Endothelial cell of umbilical vein (primary cell): Measurements from ENCODE around the gene CRYZL1. TPM values are rescaled to one million over a fixed set of nuclear protein-coding genes. Genes with fewer than 3 reads are reported as not detected.

ENCODE experiments used
- BruUV-seq: library from RNA; stranded (reverse); fragments of 400-500 nt; replicated peaks from 2 replicates; lab custom pipeline; 2021; lab: Mats Ljungman, UMichigan
- CTCF ChIA-PET: fragments of 300-600, 350-600 bp; sonication (Branson Sonifier 250); formaldehyde crosslinking; loops from one replicate; lab custom pipeline; 2021; ENCODE audit warnings: antibody characterized with exemption, inconsistent platforms; lab: Charles Lee
- POLR2A ChIA-PET: fragments of 300-600, 350-600 bp; sonication (Branson Sonifier 250); formaldehyde crosslinking; loops from one replicate; lab custom pipeline; 2021; ENCODE audit warnings: antibody characterized with exemption, inconsistent platforms; lab: Charles Lee
- DNase-seq: peaks from one replicate; pipeline ENCODE4 v3.0.0-alpha.2; 2011; ENCODE audit warnings: low read depth, low spot score
- FAIRE-seq: peaks from 2 replicates; lab custom pipeline; 2011; peaks lifted over from hg19 to GRCh38; lab: Jason Lieb, UNC
- H2AFZ ChIP-seq: 2 replicates; pipeline ENCODE4 v1.6.0; 2012; ENCODE audit warnings: low read depth, low read length, control low read depth, inconsistent platforms
- H3K27ac ChIP-seq: 2 replicates; pipeline ENCODE4 v1.5.1; 2011; ENCODE audit warnings: low read depth, mild to moderate bottlenecking, control low read depth, low read length, moderate library complexity; ENCODE audit not compliant: insufficient read depth
- H3K27me3 ChIP-seq, 2 experiments: 2 replicates each; pipeline versions ENCODE4 v1.6.0 to v1.6.1; 2011; ENCODE audit warnings: low read length in 2 of 2, mixed read lengths in 1 of 2; ENCODE audit not compliant: control insufficient read depth in 2 of 2, insufficient read depth in 2 of 2
- H3K36me3 ChIP-seq, 2 experiments: 2 replicates in 1 of 2; 3 replicates in 1 of 2; pipeline ENCODE4 v1.5.1; 2011; ENCODE audit warnings: low read length in 2 of 2, mild to moderate bottlenecking in 1 of 2, moderate library complexity in 1 of 2; ENCODE audit not compliant: control insufficient read depth in 2 of 2, insufficient read depth in 2 of 2; ENCODE audit errors: extremely low read depth in 1 of 2
- H3K4me1 ChIP-seq: 3 replicates; pipeline ENCODE4 v1.5.1; 2011; ENCODE audit warnings: mild to moderate bottlenecking, low read length; ENCODE audit not compliant: control insufficient read depth, insufficient read depth; ENCODE audit errors: extremely low read depth
- H3K4me2 ChIP-seq: 2 replicates; pipeline ENCODE4 v1.6.1; 2011; ENCODE audit warnings: low read length, control low read depth, mixed read lengths; ENCODE audit not compliant: insufficient read depth
- H3K4me3 ChIP-seq, 3 experiments: fragments of 200-600 bp in 1 of 3; sonication (generic), shearing (Covaris generic) in 1 of 3; replicated peaks in 1 of 3; 2 replicates each; pipeline ENCODE4 v1.5.1; 2011 to 2016; ENCODE audit warnings: control low read depth in 3 of 3, low read length in 3 of 3, mild to moderate bottlenecking in 2 of 3, inconsistent platforms in 1 of 3, low read depth in 1 of 3, moderate library complexity in 1 of 3; ENCODE audit not compliant: insufficient read depth in 1 of 3
- H3K79me2 ChIP-seq: 2 replicates; pipeline ENCODE4 v1.6.0; 2012; ENCODE audit warnings: low read length, inconsistent platforms; ENCODE audit not compliant: control insufficient read depth, insufficient read depth
- H3K9ac ChIP-seq: replicated peaks from 2 replicates; pipeline ENCODE3; 2011; ENCODE audit warnings: low read length, control low read depth; ENCODE audit not compliant: insufficient read depth; ENCODE audit errors: extremely low read depth
- H3K9me1 ChIP-seq: replicated peaks from 3 replicates; pipeline ENCODE4 v1.6.0; 2011; ENCODE audit warnings: mild to moderate bottlenecking, low read length; ENCODE audit not compliant: control insufficient read depth, insufficient read depth; ENCODE audit errors: extremely low read depth
- H3K9me3 ChIP-seq: replicated peaks from 2 replicates; pipeline ENCODE4 v1.5.1; 2012; ENCODE audit warnings: low read length, inconsistent platforms; ENCODE audit not compliant: control insufficient read depth, insufficient read depth
- H4K20me1 ChIP-seq: replicated peaks from 2 replicates; pipeline ENCODE3; 2011; ENCODE audit warnings: mild to moderate bottlenecking, low read length; ENCODE audit not compliant: control insufficient read depth, insufficient read depth; ENCODE audit errors: extremely low read depth
- CTCF ChIP-seq, 2 donors: IDR thresholded peaks; 1 replicate in 1 of 2; 2 replicates in 1 of 2; pipeline ENCODE4 v1.5.1; 2011; ENCODE audit warnings: low read length in 2 of 2, mild to moderate bottlenecking in 2 of 2, moderate library complexity in 2 of 2, control low read depth in 1 of 2, inconsistent platforms in 1 of 2, low read depth in 1 of 2; ENCODE audit not compliant: insufficient read depth in 1 of 2; ENCODE audit errors: extremely low read depth in 1 of 2
- EZH2 ChIP-seq: IDR thresholded peaks from 2 replicates; pipeline ENCODE4 v1.6.1; 2012; ENCODE audit warnings: borderline replicate concordance, low read depth, mild to moderate bottlenecking, moderate library complexity, low read length, inconsistent platforms; ENCODE audit not compliant: severe bottlenecking
- FOS ChIP-seq: IDR thresholded peaks from 2 replicates; pipeline ENCODE4 v1.6.1; 2011; ENCODE audit warnings: mild to moderate bottlenecking, low read length, moderate library complexity, borderline replicate concordance; ENCODE audit not compliant: insufficient read depth
- GATA2 ChIP-seq: IDR thresholded peaks from 2 replicates; pipeline ENCODE4 v1.7.0; 2011; ENCODE audit warnings: low read depth, mild to moderate bottlenecking, moderate library complexity, mixed read lengths, low read length; ENCODE audit not compliant: insufficient read length, insufficient read depth
- JUN ChIP-seq: IDR thresholded peaks from 2 replicates; pipeline ENCODE4 v1.6.1; 2011; ENCODE audit warnings: borderline replicate concordance, low read depth; ENCODE audit not compliant: insufficient read length, insufficient read depth
- MAX ChIP-seq: IDR thresholded peaks from 2 replicates; pipeline ENCODE4 v1.6.1; 2011; ENCODE audit not compliant: insufficient read depth, insufficient read length
- MYC ChIP-seq: IDR thresholded peaks from one replicate; pipeline ENCODE4 v1.6.1; 2011; ENCODE audit warnings: mild to moderate bottlenecking, low read depth, low read length
- POLR2A ChIP-seq: IDR thresholded peaks from 2 replicates; pipeline ENCODE4 v1.6.1; 2012; ENCODE audit warnings: low read depth, mild to moderate bottlenecking, control low read depth, low read length
- POLR2AphosphoS5 ChIP-seq: IDR thresholded peaks from 2 replicates; pipeline ENCODE4 v1.6.1; 2012; ENCODE audit warnings: low read depth, mild to moderate bottlenecking, control low read depth, low read length, moderate library complexity; ENCODE audit not compliant: insufficient read depth
- dilution Hi-C: fragments of 300-500 bp; cut with MboI; formaldehyde crosslinking; loops from one replicate; pipeline ENCODE4 v1.15.0; 2019; ENCODE audit warnings: low sequenced_read_pairs; ENCODE audit not compliant: extremely low pct_ligation_motif_present
- intact Hi-C: fragments of 100-400 bp; cut with micrococcal nuclease; formaldehyde crosslinking; loops from one replicate; pipeline ENCODE4 v1.10.0; 2022
- polyA plus RNA-seq, 4 experiments: library from polyadenylated mRNA; depleted of rRNA in 3 of 4; stranded (reverse) in 3 of 4; unstranded in 1 of 4; fragments of >200 nt; gene quantifications; 2 replicates each; pipeline versions ENCODE4 v1.2.1 to v1.2.3, GENCODE V29; 2011 to 2012; ENCODE audit warnings: missing spikeins in 1 of 4
- total RNA-seq: library from RNA; stranded (reverse); gene quantifications from 2 replicates; pipeline ENCODE4 v1.2.3, GENCODE V29; 2021

Gene CRYZL1
- total and polyA plus RNA-seq, 2 donors (not counting 3 experiments of a cell fraction or from before 2014, with no cell fraction given), result 26.4 to 42.1 TPM

- Histone ChIP-seq H3K79me2 (no peaks in the 10 kb centered on the region), H3K9ac (no peak overlapping the region), H3K27ac (no peak overlapping the region), H3K27me3 (no peaks in the 10 kb centered on the region), H3K4me2 (no peak overlapping the region), H3K4me3 (no peak overlapping the region), H3K9me1 (no peaks in the 10 kb centered on the region), H3K4me1 (no peaks in the 10 kb centered on the region), H3K9me3 (no peaks in the 10 kb centered on the region), H3K36me3 (peaks cover 0 to 5% of the 10 kb centered on the region in 2 experiments), H4K20me1 (no peaks in the 10 kb centered on the region), H2AFZ (no peak overlapping the region)
- POLR2A ChIA-PET, result no interaction called here
- DNase-seq (no peak), FAIRE-seq (no peak)
- CTCF ChIA-PET, result interaction anchor here (3.3 kb wide), 1 partner anchor 16 kb away, joined by 23 read pairs; no protein-coding TSS in a partner anchor
- TF ChIP-seq FOS, result no peak
- TF ChIP-seq CTCF (IDR thresholded peaks at IDR 0.05; ENCODE audit: extremely low read depth in 1 of 2, insufficient read depth in 1 of 2, low read depth in 1 of 2, low read length in 2 of 2), result no peak
- no peak for TF ChIP-seq MAX
- TF ChIP-seq POLR2AphosphoS5, result no peak
- no peak for TF ChIP-seq JUN
- TF ChIP-seq GATA2, result no peak
- TF ChIP-seq POLR2A, result no peak
- TF ChIP-seq EZH2, result no peak
- no peak for TF ChIP-seq MYC
- intact Hi-C loops (no loop called here), dilution Hi-C loops (no loop called here)
- no TSS peak for BruUV-seq
Measured at GRCh38 chr21:33622253-33622652, 19.3 kb downstream of the CRYZL1 start.
